OCI-LY7 (cell line): ENCODE measurements around the gene MKNK1. TPM values are rescaled to one million over a fixed set of nuclear protein-coding genes. Genes with fewer than 3 reads are reported as not detected.

ENCODE experiments used
- BruUV-seq: library from RNA; stranded (reverse); fragments of 400-500 nt; replicated peaks from 2 replicates; lab custom pipeline; 2021; lab: Mats Ljungman, UMichigan
- CTCF ChIA-PET: fragments of 300-600 bp; sonication (Branson Sonifier 250); formaldehyde crosslinking; loops from one replicate; lab custom pipeline; 2022; ENCODE audit warnings: antibody characterized with exemption; ENCODE audit not compliant: unreplicated experiment; lab: Charles Lee
- POLR2A ChIA-PET: fragments of 300-600 bp; sonication (Branson Sonifier 250); formaldehyde crosslinking; loops from one replicate; lab custom pipeline; 2022; ENCODE audit warnings: antibody characterized with exemption; lab: Charles Lee
- DNase-seq: peaks from one replicate; pipeline ENCODE4 v3.0.0-alpha.2; 2015; ENCODE audit warnings: low spot score
- H2AFZ ChIP-seq: fragments of 200-600 bp; sonication (generic), shearing (Covaris generic); 2 replicates; pipeline ENCODE4 v1.6.1; 2014; ENCODE audit warnings: mild to moderate bottlenecking, antibody characterized with exemption, low read length, moderate library complexity
- H3K27ac ChIP-seq: fragments of 200-600 bp; sonication (generic); 2 replicates; pipeline ENCODE4 v1.5.1; 2014; ENCODE audit warnings: mixed run types, low read depth, mild to moderate bottlenecking, moderate library complexity, low read length, inconsistent platforms; ENCODE audit not compliant: poor library complexity, severe bottlenecking
- H3K36me3 ChIP-seq: fragments of 200-600 bp; sonication (generic); 2 replicates; pipeline ENCODE4 v1.6.1; 2014; ENCODE audit warnings: mild to moderate bottlenecking, antibody characterized with exemption, low read length, moderate library complexity, mixed read lengths; ENCODE audit not compliant: insufficient read depth
- H3K4me1 ChIP-seq: fragments of 200-600 bp; sonication (generic); 2 replicates; pipeline ENCODE4 v1.5.1; 2014; ENCODE audit warnings: mild to moderate bottlenecking, low read length; ENCODE audit not compliant: insufficient read depth, poor library complexity, severe bottlenecking
- H3K4me2 ChIP-seq: fragments of 200-600 bp; sonication (generic); 2 replicates; pipeline ENCODE4 v1.6.1; 2014; ENCODE audit warnings: mild to moderate bottlenecking, low read length
- H3K4me3 ChIP-seq: fragments of 200-600 bp; sonication (generic); 2 replicates; pipeline ENCODE4 v1.5.1; 2014; ENCODE audit warnings: mild to moderate bottlenecking, low read depth, low read length; ENCODE audit not compliant: poor library complexity, severe bottlenecking
- H3K79me2 ChIP-seq: fragments of 200-600 bp; sonication (generic); 2 replicates; pipeline ENCODE4 v1.6.1; 2016; ENCODE audit warnings: low read depth, mild to moderate bottlenecking, low read length, moderate library complexity, mixed read lengths; ENCODE audit not compliant: insufficient read depth
- H3K9me2 ChIP-seq: fragments of 200-600 bp; sonication (generic); 2 replicates; pipeline ENCODE4 v1.6.1; 2016; ENCODE audit warnings: mild to moderate bottlenecking, low read length, mixed read lengths; ENCODE audit not compliant: insufficient read depth
- H3K9me3 ChIP-seq: fragments of 200-600 bp; sonication (generic); 2 replicates; pipeline ENCODE4 v1.6.1; 2014; ENCODE audit warnings: mild to moderate bottlenecking, mixed run types, low read length, mixed read lengths
- H4K20me1 ChIP-seq: fragments of 200-600 bp; sonication (generic); 2 replicates; pipeline ENCODE4 v1.6.1; 2014; ENCODE audit warnings: mild to moderate bottlenecking, antibody characterized with exemption, low read length, moderate library complexity, mixed read lengths; ENCODE audit not compliant: insufficient read depth
- EZH2phosphoT487 ChIP-seq: fragments of 200-600 bp; sonication (generic); IDR thresholded peaks from 2 replicates; pipeline ENCODE4 v1.6.1; 2018; ENCODE audit warnings: low read depth, borderline replicate concordance, mild to moderate bottlenecking, mixed run types, antibody characterized with exemption, low read length, moderate library complexity, mixed read lengths
- intact Hi-C: fragments of 100-400 bp; cut with micrococcal nuclease; formaldehyde crosslinking; loops from one replicate; pipeline ENCODE4 v1.10.0; 2022; ENCODE audit not compliant: unreplicated experiment
- total RNA-seq, 2 experiments: library from RNA; depleted of rRNA in 1 of 2; stranded (reverse); fragments of >200 nt in 1 of 2; shearing (Covaris generic) in 1 of 2; gene quantifications; 2 replicates each; pipeline ENCODE4 v1.2.3, GENCODE V29; 2014 to 2022
- TF ChIP-seq, protein P1 (sequence below): fragments of 200-600 bp; sonication (generic); conservative IDR thresholded peaks from 2 replicates; pipeline ENCODE4 v1.5.1; 2014; ENCODE audit warnings: mild to moderate bottlenecking, antibody characterized with exemption, low read length, moderate library complexity, mixed read lengths

The MKNK1 gene
- total RNA-seq, 2 experiments from 2014 or later: 11.5 to 24.0 TPM

DNA sequence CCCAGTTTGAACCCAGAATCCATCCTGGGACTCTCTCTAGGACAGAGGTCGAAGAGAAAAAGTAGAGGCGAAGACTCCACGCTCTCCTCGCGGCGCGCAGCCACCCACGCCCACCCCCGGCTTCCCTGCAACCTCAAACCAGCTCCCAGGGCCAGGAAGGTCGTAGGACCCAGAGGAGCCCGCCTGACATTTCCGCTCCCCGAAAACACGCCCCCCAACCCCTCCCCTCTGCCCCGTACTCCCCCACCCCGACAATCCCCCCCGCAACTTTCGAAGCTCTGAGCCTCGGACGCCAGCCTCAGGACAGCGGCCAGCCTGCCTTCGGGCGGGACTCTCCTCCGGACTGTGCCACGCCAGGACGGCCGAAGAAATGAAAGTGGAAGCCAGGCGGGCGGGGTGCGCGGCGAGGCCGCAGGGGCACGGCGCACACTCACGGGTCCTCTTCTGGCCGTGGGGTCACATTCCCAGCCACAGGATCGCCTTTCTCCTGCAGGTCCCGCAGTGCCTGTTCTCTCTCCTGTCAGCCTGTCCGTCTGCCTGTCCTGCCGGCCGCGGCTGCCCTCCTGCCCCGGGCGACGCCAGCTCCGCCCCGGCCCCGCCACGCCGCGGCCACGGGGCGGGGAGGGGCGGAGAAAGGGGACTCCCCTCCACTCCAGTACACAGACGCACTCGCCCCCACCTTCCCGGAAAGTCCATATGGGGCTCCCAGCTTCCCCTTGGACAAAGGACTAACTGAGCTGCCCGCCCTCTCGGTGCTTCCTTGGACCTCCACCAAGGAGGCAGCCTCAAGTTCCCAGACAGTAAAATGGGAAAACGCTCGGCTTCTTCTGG, 12.4 kb upstream of the MKNK1 start, which contains the start of gene MOB3C:
MOB3C (minus strand) TSS at position 535 of the 831 bp plus-strand sequence. CDS start 3,490 bp downstream, outside the sequence.
- no peaks in the 10 kb centered on the region for H4K20me1 ChIP-seq
- no peaks in the 10 kb centered on the region for H3K9me3 ChIP-seq
- TF ChIP-seq, protein P1, sequence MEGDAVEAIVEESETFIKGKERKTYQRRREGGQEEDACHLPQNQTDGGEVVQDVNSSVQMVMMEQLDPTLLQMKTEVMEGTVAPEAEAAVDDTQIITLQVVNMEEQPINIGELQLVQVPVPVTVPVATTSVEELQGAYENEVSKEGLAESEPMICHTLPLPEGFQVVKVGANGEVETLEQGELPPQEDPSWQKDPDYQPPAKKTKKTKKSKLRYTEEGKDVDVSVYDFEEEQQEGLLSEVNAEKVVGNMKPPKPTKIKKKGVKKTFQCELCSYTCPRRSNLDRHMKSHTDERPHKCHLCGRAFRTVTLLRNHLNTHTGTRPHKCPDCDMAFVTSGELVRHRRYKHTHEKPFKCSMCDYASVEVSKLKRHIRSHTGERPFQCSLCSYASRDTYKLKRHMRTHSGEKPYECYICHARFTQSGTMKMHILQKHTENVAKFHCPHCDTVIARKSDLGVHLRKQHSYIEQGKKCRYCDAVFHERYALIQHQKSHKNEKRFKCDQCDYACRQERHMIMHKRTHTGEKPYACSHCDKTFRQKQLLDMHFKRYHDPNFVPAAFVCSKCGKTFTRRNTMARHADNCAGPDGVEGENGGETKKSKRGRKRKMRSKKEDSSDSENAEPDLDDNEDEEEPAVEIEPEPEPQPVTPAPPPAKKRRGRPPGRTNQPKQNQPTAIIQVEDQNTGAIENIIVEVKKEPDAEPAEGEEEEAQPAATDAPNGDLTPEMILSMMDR: no peak
- TF ChIP-seq EZH2phosphoT487: no peak
- DNase-seq: peak; percentile 57
- H3K36me3 ChIP-seq: no peaks in the 10 kb centered on the region
- H3K4me1 ChIP-seq: peaks cover 17% of the 10 kb centered on the region
- peak within 1 kb of the TSS; percentile 78 for H3K4me2 ChIP-seq
- BruUV-seq: no TSS peak
- H3K79me2 ChIP-seq: no peaks in the 10 kb centered on the region
- no peaks in the 10 kb centered on the region for H3K9me2 ChIP-seq
- peak within 1 kb of the TSS; percentile 79 for H3K4me3 ChIP-seq
- intact Hi-C loops: loop anchor here (1.0 kb wide), 1 partner anchor 103 kb away; the partner anchor contains the start of gene EFCAB14
- no peak within 1 kb of the TSS for H3K27ac ChIP-seq
- ChIA-PET POLR2A (interaction anchor here (0.5 to 8.5 kb wide), 5 partner anchors 12 to 1421 kb away, joined by 3 to 62 read pairs (median 3); partner anchors contain the start of gene MKNK1), CTCF (interaction anchor here (0.7 to 0.9 kb wide), 2 partner anchors 26 to 103 kb away, joined by 3 read pairs; no protein-coding TSS in a partner anchor)
- H2AFZ ChIP-seq: peak within 1 kb of the TSS; percentile 96

DNA sequence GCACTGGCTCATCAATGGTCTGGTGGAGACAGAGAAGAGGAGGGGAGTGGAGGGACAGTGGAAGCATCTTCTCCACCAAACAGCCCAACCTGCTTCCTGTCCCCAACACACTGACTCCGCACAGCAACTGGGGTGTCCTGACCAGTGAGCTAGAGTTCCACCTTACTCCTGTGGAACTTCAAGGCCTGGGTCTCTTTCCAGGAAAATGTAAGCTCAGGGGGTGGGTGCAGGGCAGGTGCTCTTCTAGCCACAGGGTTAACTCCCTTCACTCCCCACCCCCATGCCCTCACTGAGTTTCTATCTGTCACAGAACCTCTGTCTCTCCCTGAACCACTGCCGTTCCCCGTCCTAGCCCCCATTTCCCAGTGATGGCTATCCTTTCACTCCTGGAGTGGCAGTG, 11.7 kb upstream of the MKNK1 start:
- no peaks in the 10 kb centered on the region for H3K9me2 ChIP-seq
- peak; percentile 10 for DNase-seq
- no peaks in the 10 kb centered on the region for H3K36me3 ChIP-seq
- no TSS peak for BruUV-seq
- H4K20me1 ChIP-seq: no peaks in the 10 kb centered on the region
- peak overlapping the region; percentile 79 for H3K4me3 ChIP-seq
- H3K79me2 ChIP-seq: no peaks in the 10 kb centered on the region
- peaks cover 17% of the 10 kb centered on the region for H3K4me1 ChIP-seq
- intact Hi-C loops: loop anchor here (1.0 kb wide), 1 partner anchor 104 kb away; the partner anchor contains the start of gene EFCAB14
- POLR2A ChIA-PET: interaction anchor here (0.5 to 8.5 kb wide), 4 partner anchors 11 to 1817 kb away, joined by 3 to 62 read pairs (median 4); partner anchors contain the start of gene MKNK1
- H3K9me3 ChIP-seq: no peaks in the 10 kb centered on the region
- H3K4me2 ChIP-seq: peak overlapping the region; percentile 78
- peak overlapping the region; percentile 96; the same call in 1 of the 2 replicates for H2AFZ ChIP-seq
- TF ChIP-seq, protein P1: no peak
- no peak for TF ChIP-seq EZH2phosphoT487
- CTCF ChIA-PET: interaction anchor here (0.6 kb wide), 1 partner anchor 60 kb away, joined by 3 read pairs; no protein-coding TSS in a partner anchor
- no peak overlapping the region for H3K27ac ChIP-seq
